NB4 (cell line): ENCODE measurements around the gene FUOM.

Source experiments
- DNase-seq: peaks from one replicate; pipeline ENCODE4 v3.0.0; 2010; ENCODE audit warnings: low read depth
- H3K4me3 ChIP-seq: one replicate; pipeline ENCODE4 v1.5.1; 2011; ENCODE audit warnings: mild to moderate bottlenecking, low read depth, low read length, moderate library complexity
- MAX ChIP-seq: IDR thresholded peaks from 2 replicates; pipeline ENCODE4 v1.6.1; 2011; ENCODE audit warnings: low read depth, low read length
- MYC ChIP-seq: IDR thresholded peaks from 2 replicates; pipeline ENCODE4 v1.6.1; 2011; ENCODE audit warnings: low read depth, low read length
- POLR2A ChIP-seq: IDR thresholded peaks from 2 replicates; pipeline ENCODE4 v1.6.1; 2011; ENCODE audit warnings: mild to moderate bottlenecking; ENCODE audit not compliant: insufficient read length; ENCODE audit errors: extremely low read depth
- TF ChIP-seq, protein P1 (sequence below): IDR thresholded peaks from one replicate; pipeline ENCODE4 v1.5.1; 2012; ENCODE audit warnings: low read depth, low read length

The FUOM gene

GRCh38 chr10:133401981-133402725 is 44.3 kb upstream of the FUOM start:
- DNase-seq: no peak
- no peak overlapping the region for H3K4me3 ChIP-seq
- TF ChIP-seq POLR2A (no peak), MAX (no peak), MYC (no peak)
- TF ChIP-seq, protein P1, sequence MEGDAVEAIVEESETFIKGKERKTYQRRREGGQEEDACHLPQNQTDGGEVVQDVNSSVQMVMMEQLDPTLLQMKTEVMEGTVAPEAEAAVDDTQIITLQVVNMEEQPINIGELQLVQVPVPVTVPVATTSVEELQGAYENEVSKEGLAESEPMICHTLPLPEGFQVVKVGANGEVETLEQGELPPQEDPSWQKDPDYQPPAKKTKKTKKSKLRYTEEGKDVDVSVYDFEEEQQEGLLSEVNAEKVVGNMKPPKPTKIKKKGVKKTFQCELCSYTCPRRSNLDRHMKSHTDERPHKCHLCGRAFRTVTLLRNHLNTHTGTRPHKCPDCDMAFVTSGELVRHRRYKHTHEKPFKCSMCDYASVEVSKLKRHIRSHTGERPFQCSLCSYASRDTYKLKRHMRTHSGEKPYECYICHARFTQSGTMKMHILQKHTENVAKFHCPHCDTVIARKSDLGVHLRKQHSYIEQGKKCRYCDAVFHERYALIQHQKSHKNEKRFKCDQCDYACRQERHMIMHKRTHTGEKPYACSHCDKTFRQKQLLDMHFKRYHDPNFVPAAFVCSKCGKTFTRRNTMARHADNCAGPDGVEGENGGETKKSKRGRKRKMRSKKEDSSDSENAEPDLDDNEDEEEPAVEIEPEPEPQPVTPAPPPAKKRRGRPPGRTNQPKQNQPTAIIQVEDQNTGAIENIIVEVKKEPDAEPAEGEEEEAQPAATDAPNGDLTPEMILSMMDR: no peak

- H3K4me3 ChIP-seq: no peak overlapping the region
- TF ChIP-seq, protein P1: no peak
- TF ChIP-seq MAX (no peak), POLR2A (no peak), MYC (no peak)
- DNase-seq: no peak
Measured at GRCh38 chr10:133401500-133401899, 43.7 kb upstream of the FUOM start.

DNA sequence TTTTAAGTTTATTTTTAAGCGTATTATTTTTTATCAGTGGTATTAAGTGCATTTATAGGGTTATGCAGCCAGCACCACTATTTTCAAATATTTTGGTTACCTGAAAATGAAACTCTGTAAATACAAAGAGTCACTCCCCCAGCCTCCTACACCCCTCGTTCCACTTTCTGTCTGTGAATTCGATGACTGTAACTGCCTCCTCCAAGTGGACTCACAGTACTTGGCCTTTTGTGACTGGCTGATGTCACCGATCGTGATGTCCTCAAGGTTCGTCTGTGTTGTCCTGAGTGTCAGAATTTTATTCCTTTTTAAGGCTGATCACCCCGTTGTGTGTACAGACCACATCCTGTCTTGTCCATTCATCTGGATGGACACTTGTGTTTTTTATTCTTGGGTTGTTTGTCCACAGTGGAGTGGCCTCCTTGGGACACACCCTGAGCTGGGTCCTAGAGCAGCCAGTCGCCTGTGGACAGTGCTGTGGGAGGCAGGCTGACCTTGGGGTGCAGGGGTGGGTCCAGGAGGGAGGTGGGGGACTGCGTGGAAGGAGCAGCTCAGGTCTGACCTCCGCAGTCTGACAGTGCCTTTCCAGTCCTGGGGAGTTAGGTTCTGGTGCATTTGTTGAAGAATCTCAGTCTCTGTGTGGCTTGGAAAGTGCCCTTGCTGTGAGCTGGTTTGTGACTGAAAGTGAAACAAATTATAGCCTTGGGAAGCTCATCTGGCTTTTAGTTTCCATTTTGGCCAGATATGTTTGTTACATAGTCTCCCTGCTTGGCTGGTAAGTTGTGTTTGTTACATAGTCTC is 43.0 kb upstream of the FUOM start:
- no peak for DNase-seq
- H3K4me3 ChIP-seq: no peak overlapping the region
- TF ChIP-seq MYC (no peak), POLR2A (no peak), MAX (no peak)
- TF ChIP-seq, protein P1: no peak

GRCh38 chr10:133399123-133399601 is 41.3 kb upstream of the FUOM start:
- DNase-seq: no peak
- H3K4me3 ChIP-seq: no peak overlapping the region
- TF ChIP-seq, protein P1: no peak
- no peak for TF ChIP-seq MAX
- no peak for TF ChIP-seq POLR2A
- TF ChIP-seq MYC: no peak

- no peak overlapping the region for H3K4me3 ChIP-seq
- TF ChIP-seq POLR2A: no peak
- TF ChIP-seq MAX: no peak
- TF ChIP-seq, protein P1: no peak
- TF ChIP-seq MYC: no peak
- no peak for DNase-seq
Measured at GRCh38 chr10:133397938-133398337, 40.1 kb upstream of the FUOM start.
